ENCODE data around the gene JAKMIP2. TPM values are rescaled to one million over a fixed set of nuclear protein-coding genes. Genes with fewer than 3 reads are reported as not detected.
A peak's percentile ranks its signal among the peaks of the same experiment; 100 is the strongest.

JAKMIP2 gene
- total and polyA plus RNA-seq, 2 experiments from 2014 or later, result 1.4 to 4.3 TPM

DNA sequence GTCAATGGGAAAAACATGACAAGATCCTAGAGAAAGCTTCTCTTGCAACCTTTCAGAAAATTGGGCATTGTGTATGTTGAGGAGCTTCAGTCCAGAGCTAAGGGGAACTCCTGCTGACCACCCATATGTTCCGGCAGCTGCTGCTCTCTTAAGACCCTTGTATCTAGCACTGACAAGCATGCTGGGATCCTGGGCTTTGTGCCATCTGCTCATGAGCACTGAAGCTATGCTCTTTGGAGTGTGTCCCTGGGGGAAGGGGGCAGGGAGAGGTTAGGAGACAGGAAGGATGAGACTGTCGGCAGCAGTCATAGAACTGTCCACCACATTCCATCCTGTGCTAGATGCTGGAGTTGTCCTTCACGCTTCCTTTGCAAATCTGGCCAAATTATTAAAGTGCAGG, 109.3 kb downstream of the JAKMIP2 start:
- Histone ChIP-seq H3K9me3 (ENCODE audit: low read depth) (no peaks in the 10 kb centered on the region), H4K20me1 (ENCODE audit: insufficient read depth, poor library complexity, severe bottlenecking) (no peaks in the 10 kb centered on the region), H3K27ac (no peak overlapping the region), H3K79me2 (no peaks in the 10 kb centered on the region), H3K27me3 (peaks cover 4% of the 10 kb centered on the region), H3K4me2 (no peak overlapping the region), H3K4me3 (no peak overlapping the region), H2AFZ (no peak overlapping the region), H3K36me3 (replicated peaks; ENCODE audit: insufficient read depth, low read depth) (no peaks in the 10 kb centered on the region), H3K4me1 (ENCODE audit: insufficient read depth) (no peaks in the 10 kb centered on the region), H3K9me2 (replicated peaks; ENCODE audit: insufficient read depth) (no peaks in the 10 kb centered on the region)
- DNase-seq (ENCODE audit: low spot score), result no peak
- TF ChIP-seq EZH2 (IDR thresholded peaks at IDR 0.05; ENCODE audit: borderline replicate concordance), result no peak
- TF ChIP-seq CTCF (IDR thresholded peaks at IDR 0.05; ENCODE audit: poor library complexity), result no peak
- no peak for TF ChIP-seq EZH2phosphoT487 (IDR thresholded peaks at IDR 0.05; ENCODE audit: low read depth, severe bottlenecking, unreplicated experiment)
- 73% methylated on average over 3 of the region's 3 CpGs for WGBS (ENCODE audit: low lambda C conversion rate, missing lambda C conversion rate)

DNA sequence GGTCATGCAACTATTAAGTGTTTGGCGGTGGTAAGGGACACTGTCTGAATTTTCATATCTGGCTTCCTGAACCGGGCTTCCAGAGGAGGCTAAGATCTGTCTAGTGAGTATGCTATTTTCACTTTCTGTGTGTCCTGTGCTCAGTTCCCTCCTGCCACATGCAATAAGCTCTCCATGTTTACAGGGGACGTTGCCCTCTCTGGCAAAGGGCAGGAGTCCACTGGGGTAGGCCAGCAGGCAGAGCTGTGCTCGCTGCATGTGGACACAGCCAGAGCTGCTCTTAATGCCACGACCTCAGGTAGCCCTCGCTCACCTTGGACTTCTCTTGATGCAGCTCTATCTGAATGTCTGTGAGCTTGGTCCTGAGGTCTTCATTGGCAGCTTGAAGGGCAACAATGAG, 111.2 kb downstream of the JAKMIP2 start:
- no peaks in the 10 kb centered on the region for H3K79me2 ChIP-seq
- H2AFZ ChIP-seq, result no peak overlapping the region
- no peak overlapping the region for H3K27ac ChIP-seq
- no peaks in the 10 kb centered on the region for H3K27me3 ChIP-seq
- DNase-seq (ENCODE audit: low spot score), result peak; percentile 43
- no peak overlapping the region for H3K4me3 ChIP-seq
- TF ChIP-seq EZH2 (IDR thresholded peaks at IDR 0.05; ENCODE audit: borderline replicate concordance), result no peak
- no peak for TF ChIP-seq CTCF (IDR thresholded peaks at IDR 0.05; ENCODE audit: poor library complexity)
- 83% methylated on average over 6 of the region's 6 CpGs for WGBS (ENCODE audit: low lambda C conversion rate, missing lambda C conversion rate)
- H4K20me1 ChIP-seq (ENCODE audit: insufficient read depth, poor library complexity, severe bottlenecking), result no peaks in the 10 kb centered on the region
- H3K4me1 ChIP-seq (ENCODE audit: insufficient read depth), result no peaks in the 10 kb centered on the region
- H3K4me2 ChIP-seq, result no peak overlapping the region
- H3K9me3 ChIP-seq (ENCODE audit: low read depth), result no peaks in the 10 kb centered on the region
- H3K9me2 ChIP-seq (replicated peaks; ENCODE audit: insufficient read depth), result no peaks in the 10 kb centered on the region
- H3K36me3 ChIP-seq (replicated peaks; ENCODE audit: insufficient read depth, low read depth), result no peaks in the 10 kb centered on the region

- H4K20me1 ChIP-seq (ENCODE audit: insufficient read depth, poor library complexity, severe bottlenecking), result no peaks in the 10 kb centered on the region
- H3K9me3 ChIP-seq (ENCODE audit: low read depth), result no peaks in the 10 kb centered on the region
- H2AFZ ChIP-seq, result no peak overlapping the region
- H3K36me3 ChIP-seq (replicated peaks; ENCODE audit: insufficient read depth, low read depth), result no peaks in the 10 kb centered on the region
- H3K27ac ChIP-seq, result no peak overlapping the region
- no peaks in the 10 kb centered on the region for H3K27me3 ChIP-seq
- TF ChIP-seq EZH2phosphoT487 (IDR thresholded peaks at IDR 0.05; ENCODE audit: low read depth, severe bottlenecking, unreplicated experiment), result no peak
- 94% methylated on average over 1 of the region's 1 CpG for WGBS (ENCODE audit: low lambda C conversion rate, missing lambda C conversion rate)
- DNase-seq (ENCODE audit: low spot score), result no peak
- H3K4me1 ChIP-seq (ENCODE audit: insufficient read depth), result no peaks in the 10 kb centered on the region
- H3K79me2 ChIP-seq, result no peaks in the 10 kb centered on the region
- H3K4me3 ChIP-seq, result no peak overlapping the region
- no peak overlapping the region for H3K4me2 ChIP-seq
- no peaks in the 10 kb centered on the region for H3K9me2 ChIP-seq (replicated peaks; ENCODE audit: insufficient read depth)
Observed at GRCh38 chr5:147670815-147671214, 111.7 kb downstream of the JAKMIP2 start.

DNA sequence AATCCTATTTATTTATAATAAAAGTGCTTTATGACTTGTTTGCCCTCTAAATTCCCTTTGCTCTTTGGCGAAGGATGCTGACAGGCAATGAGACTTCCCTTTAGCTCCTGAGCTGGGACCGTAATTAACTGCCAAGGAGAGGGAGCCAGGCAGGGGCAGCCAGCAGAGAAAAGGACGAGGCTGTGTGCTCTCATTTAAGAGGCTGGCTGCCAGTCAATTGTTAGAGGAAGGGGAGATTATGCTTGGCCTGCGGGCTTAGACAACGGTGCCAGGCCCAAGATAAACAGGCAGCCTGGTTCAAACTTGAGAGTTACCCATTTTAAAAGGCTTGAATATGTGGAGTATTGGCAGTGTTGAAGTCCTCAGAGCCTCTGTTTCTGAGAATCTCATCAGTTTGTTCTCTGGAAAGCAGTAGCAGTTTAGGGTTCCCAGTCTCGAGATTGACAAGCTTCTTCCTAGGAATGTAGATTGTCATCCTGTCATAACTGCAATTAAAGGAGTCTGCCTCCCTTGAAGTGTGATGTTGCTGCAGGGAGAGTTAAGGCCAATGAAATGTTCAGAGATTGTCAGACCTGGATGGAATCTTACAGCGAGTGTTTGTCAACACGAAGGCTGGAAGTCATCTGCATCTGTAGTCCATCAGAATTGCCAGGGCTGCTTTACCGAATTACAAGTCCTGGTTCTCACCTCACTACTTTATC, 113.2 kb downstream of the JAKMIP2 start:
- no peak overlapping the region for H3K27ac ChIP-seq
- no peaks in the 10 kb centered on the region for H4K20me1 ChIP-seq (ENCODE audit: insufficient read depth, poor library complexity, severe bottlenecking)
- WGBS (ENCODE audit: low lambda C conversion rate, missing lambda C conversion rate), result 47% methylated on average over 9 of the region's 9 CpGs
- no peaks in the 10 kb centered on the region for H3K27me3 ChIP-seq
- H3K9me3 ChIP-seq (ENCODE audit: low read depth), result no peaks in the 10 kb centered on the region
- H3K4me3 ChIP-seq, result no peak overlapping the region
- H3K9me2 ChIP-seq (replicated peaks; ENCODE audit: insufficient read depth), result no peaks in the 10 kb centered on the region
- TF ChIP-seq CTCF (IDR thresholded peaks at IDR 0.05; ENCODE audit: poor library complexity) (no peak), EZH2 (IDR thresholded peaks at IDR 0.05; ENCODE audit: borderline replicate concordance) (no peak), EZH2phosphoT487 (IDR thresholded peaks at IDR 0.05; ENCODE audit: low read depth, severe bottlenecking, unreplicated experiment) (no peak)
- no peaks in the 10 kb centered on the region for H3K79me2 ChIP-seq
- no peak overlapping the region for H3K4me2 ChIP-seq
- peak; percentile 29 for DNase-seq (ENCODE audit: low spot score)
- no peaks in the 10 kb centered on the region for H3K4me1 ChIP-seq (ENCODE audit: insufficient read depth)
- H2AFZ ChIP-seq, result no peak overlapping the region
- no peaks in the 10 kb centered on the region for H3K36me3 ChIP-seq (replicated peaks; ENCODE audit: insufficient read depth, low read depth)

Data from hepatocyte (in vitro differentiated cells).